Effector memory CD8-positive, alpha-beta T cell (primary cell): Measurements from ENCODE around the gene POLN.
A peak's percentile ranks its signal among the peaks of the same experiment; 100 is the strongest.

Experiments
- ATAC-seq: fragments of 150-1000 bp; cut with Tn5 transposase; replicated peaks from 2 replicates; pipeline ENCODE4 v1.10.0; 2021; ENCODE audit warnings: mild to moderate bottlenecking, moderate library complexity
- DNase-seq, 3 experiments: peaks; one replicate each; pipeline ENCODE4 v3.0.0; 2021
- H3K27ac Mint-ChIP-seq, 2 donors: one replicate each; pipeline ENCODE4 v1.8.0; 2022; ENCODE audit warnings: mild to moderate bottlenecking in 2 of 2, mixed read lengths in 2 of 2, moderate library complexity in 2 of 2
- H3K27me3 Mint-ChIP-seq, 2 donors: one replicate each; pipeline ENCODE4 v1.8.0; 2022; ENCODE audit warnings: mixed read lengths in 2 of 2
- H3K36me3 Mint-ChIP-seq: one replicate; pipeline ENCODE4 v1.8.0; 2022; ENCODE audit warnings: mild to moderate bottlenecking, moderate library complexity, mixed read lengths; ENCODE audit not compliant: insufficient read depth
- H3K4me1 Mint-ChIP-seq, 2 donors: one replicate each; pipeline ENCODE4 v1.8.0; 2022; ENCODE audit warnings: low read depth in 2 of 2, mixed read lengths in 2 of 2
- H3K4me3 Mint-ChIP-seq, 2 donors: one replicate each; pipeline ENCODE4 v1.8.0; 2022; ENCODE audit warnings: mild to moderate bottlenecking in 2 of 2, mixed read lengths in 2 of 2, moderate library complexity in 2 of 2
- H3K9me3 Mint-ChIP-seq, 2 donors: one replicate each; pipeline ENCODE4 v1.8.0; 2022; ENCODE audit warnings: mixed read lengths in 2 of 2

Gene POLN

DNA sequence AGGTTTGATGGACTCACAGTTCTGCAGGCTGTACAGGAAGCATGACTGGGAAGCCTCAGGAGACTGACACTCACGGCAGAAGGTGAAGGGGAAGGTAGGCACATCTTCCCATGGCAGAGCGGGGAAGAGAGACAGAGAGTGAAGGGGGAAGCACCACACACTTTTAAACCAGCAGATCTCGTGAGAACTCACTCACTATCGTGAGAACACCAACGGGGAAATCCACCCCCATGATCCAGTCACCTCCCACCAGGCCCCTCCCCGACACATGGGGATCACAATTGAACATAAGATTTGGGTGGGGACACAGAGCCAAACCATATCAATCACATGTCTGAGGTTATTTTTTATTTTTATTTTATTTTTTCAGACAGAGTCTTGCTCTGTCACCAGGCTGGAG, 187.7 kb downstream of the POLN start:
- H3K27ac Mint-ChIP-seq: no peak overlapping the region
- no peaks in the 10 kb centered on the region for H3K4me1 Mint-ChIP-seq
- no peaks in the 10 kb centered on the region for H3K36me3 Mint-ChIP-seq
- H3K27me3 Mint-ChIP-seq: peaks cover 48 to 58% of the 10 kb centered on the region in 2 donors
- ATAC-seq: no peak
- no peak for DNase-seq
- H3K9me3 Mint-ChIP-seq: no peaks in the 10 kb centered on the region
- H3K4me3 Mint-ChIP-seq: no peak overlapping the region

DNA sequence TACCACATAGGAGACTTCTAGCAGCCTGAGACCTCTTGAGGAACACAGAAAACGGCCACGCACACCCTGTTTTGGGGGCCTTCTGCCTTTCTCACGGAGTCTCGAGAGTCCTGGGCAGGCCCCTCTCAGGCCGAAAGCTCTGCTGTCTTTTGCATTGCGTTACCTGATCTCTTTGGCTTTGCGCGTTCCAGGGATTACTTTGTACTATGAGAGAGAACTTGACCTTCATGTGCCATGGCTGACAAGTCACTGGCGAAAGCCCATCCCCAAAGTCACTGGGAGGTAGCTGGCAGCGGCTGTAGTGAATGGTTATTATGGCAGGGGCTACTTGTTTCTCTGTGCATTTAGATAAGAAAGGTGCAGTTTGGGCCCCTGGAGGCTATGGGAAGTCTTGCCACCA, 190.8 kb downstream of the POLN start:
- no peaks in the 10 kb centered on the region for H3K36me3 Mint-ChIP-seq
- H3K4me3 Mint-ChIP-seq: no peak overlapping the region
- H3K27me3 Mint-ChIP-seq: peaks cover 35 to 60% of the 10 kb centered on the region in 2 donors
- DNase-seq (no peak), ATAC-seq (no peak)
- H3K4me1 Mint-ChIP-seq: no peaks in the 10 kb centered on the region
- H3K9me3 Mint-ChIP-seq: no peaks in the 10 kb centered on the region
- no peak overlapping the region for H3K27ac Mint-ChIP-seq

DNA sequence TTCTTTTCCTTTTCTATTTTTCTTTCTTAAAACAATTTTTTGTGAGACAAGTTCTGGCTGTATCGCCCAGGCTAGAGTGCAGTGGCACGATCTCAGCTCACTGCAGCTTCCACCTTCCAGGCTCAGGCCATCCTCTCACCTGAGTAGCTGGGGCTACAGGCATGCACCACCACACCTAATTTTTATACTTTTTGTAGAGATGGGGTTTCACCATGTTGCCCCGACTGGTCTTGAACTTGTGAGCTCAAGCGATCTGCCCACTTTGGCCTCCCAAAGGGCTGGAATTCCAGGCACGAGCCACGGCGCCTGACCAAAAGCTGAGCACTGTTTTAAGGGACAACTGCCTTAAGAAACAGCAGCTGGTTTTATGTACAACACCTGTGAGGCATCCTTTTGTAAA, 192.1 kb downstream of the POLN start:
- no peaks in the 10 kb centered on the region for H3K36me3 Mint-ChIP-seq
- H3K4me1 Mint-ChIP-seq: peaks cover 0 to 5% of the 10 kb centered on the region in 2 donors
- no peaks in the 10 kb centered on the region for H3K9me3 Mint-ChIP-seq
- ATAC-seq: no peak
- H3K27ac Mint-ChIP-seq: no peak overlapping the region
- peaks cover 31 to 68% of the 10 kb centered on the region in 2 donors for H3K27me3 Mint-ChIP-seq
- H3K4me3 Mint-ChIP-seq: no peak overlapping the region
- DNase-seq: no peak

DNA sequence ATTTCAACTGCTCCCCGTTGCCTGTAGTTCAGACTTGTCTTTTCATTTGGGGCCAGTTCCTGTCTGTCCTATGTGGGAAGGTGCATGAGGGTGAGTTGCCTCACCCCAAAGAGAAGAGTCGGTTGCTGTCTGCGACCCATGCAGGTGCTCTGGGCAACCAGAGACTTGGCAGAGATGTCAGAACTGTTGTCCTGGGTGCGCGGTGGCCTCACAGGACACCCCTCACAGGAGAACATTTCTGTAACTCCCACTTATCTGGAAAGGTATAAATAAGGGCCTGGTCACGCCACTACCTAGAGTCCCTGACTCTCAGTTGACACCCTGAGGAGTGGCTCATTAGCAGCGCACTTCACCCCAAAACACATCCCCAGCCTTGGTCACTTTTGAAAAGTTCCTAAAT, 192.5 kb downstream of the POLN start:
- Mint-ChIP-seq H3K9me3 (no peaks in the 10 kb centered on the region), H3K4me3 (no peak overlapping the region), H3K27me3 (peaks cover 30 to 66% of the 10 kb centered on the region in 2 donors), H3K27ac (no peak overlapping the region), H3K36me3 (no peaks in the 10 kb centered on the region), H3K4me1 (peaks cover 0 to 5% of the 10 kb centered on the region in 2 donors)
- DNase-seq (no peak), ATAC-seq (no peak)

DNA sequence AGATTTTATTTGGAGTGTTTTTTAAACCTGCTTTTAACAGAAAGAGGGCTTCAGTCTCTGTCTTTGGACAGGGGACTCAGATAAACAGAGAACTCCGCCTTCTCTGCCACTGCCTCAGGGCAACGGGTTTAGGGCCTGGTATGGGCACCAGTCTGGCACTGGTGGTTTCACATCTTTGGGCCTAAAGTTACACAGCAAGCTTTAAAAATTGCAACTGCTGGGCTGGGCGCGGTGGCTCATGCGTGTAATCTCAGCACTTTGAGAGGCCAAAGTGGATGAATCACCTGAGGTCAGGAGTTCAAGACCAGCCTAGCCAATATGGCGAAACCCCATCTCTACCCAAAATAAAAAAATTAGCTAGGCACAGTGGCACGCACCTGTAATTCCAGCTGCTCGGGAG, 193.1 kb downstream of the POLN start:
- Mint-ChIP-seq H3K36me3 (no peaks in the 10 kb centered on the region), H3K27ac (no peak overlapping the region), H3K27me3 (peaks cover 25 to 60% of the 10 kb centered on the region in 2 donors), H3K4me3 (no peak overlapping the region), H3K9me3 (no peaks in the 10 kb centered on the region), H3K4me1 (peaks cover 0 to 5% of the 10 kb centered on the region in 2 donors)
- DNase-seq (no peak), ATAC-seq (no peak)

DNA sequence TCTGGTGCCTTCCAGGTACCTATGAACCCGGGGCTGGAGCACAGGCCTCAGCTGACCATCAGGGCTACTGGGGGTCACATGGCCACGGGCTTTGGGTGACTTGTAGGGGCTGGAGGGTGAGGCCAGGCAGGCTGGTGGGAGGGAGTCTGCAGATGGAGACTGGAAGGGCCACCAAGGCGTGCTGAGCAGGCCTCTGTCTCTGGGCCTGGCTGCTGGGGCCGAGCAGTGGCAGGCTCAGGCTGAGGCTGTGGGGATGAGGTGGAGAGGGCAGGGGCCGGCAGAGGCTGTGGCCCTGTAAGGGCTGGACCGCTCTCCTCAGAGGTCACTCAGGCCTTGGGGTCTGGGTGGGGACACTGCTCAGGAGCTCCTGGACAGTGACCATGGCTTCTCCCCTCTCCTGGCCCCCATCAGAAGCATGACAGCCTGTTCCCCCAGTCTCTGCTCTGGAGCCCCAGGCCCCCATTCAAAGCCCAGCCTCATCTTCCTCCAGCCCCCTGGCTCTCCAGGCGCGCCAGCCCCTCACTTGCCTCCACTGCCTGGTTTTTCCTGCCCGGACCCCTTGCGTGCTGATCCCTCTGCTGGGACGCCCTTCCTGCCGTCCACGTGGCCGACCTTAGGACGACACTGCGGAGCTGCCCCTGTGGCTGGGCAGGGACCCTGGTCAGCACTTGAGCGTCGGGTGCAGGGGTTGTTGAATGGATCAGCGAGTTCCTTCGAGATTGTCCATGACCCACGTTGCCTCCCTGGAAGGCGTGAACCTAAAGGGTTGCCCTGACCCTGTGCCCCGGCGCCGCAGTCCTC, 193.9 kb downstream of the POLN start:
- Mint-ChIP-seq H3K9me3 (no peaks in the 10 kb centered on the region), H3K4me3 (no peak overlapping the region), H3K27ac (no peak overlapping the region), H3K4me1 (peaks cover 0 to 5% of the 10 kb centered on the region in 2 donors), H3K36me3 (peaks cover under 1% of the 10 kb centered on the region), H3K27me3 (peaks cover 24 to 58% of the 10 kb centered on the region in 2 donors)
- ATAC-seq (no peak), DNase-seq (no peak)

DNA sequence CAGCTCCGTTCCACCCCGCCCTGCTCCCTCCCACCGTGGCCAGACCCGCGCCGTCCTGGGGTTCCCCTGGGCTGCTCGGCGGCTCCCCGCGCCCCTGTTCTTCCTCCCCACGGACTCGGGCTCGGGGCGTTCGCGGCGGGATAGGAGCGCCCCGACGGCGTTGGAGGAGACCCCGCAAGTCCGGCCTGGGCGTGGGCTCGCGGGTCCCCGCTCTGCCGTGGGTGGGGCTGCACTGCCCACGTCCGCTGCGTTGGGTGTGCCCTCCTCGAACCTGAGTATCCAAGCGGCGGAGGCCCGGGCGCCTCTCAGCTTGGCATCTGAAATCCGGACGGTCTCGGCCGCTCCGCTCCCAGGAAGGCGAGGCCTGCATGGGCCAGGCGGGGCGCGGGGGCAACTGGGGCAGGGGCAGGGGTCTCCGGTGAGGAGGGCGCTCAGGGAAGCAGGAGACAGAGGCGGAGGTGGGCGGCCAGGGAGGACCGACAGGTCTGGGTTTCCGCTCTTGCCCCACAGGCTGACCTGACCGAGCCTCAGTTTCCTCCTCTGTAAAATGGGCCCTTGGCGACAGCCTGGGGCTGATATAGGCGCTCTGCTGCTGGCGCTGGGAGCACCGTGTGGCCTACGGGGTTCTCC, 194.8 kb downstream of the POLN start:
- Mint-ChIP-seq H3K36me3 (peaks cover 2% of the 10 kb centered on the region), H3K27me3 (peaks cover 24 to 50% of the 10 kb centered on the region in 2 donors), H3K4me1 (peaks cover 0 to 5% of the 10 kb centered on the region in 2 donors), H3K4me3 (no peak overlapping the region), H3K27ac (no peak overlapping the region), H3K9me3 (no peaks in the 10 kb centered on the region)
- DNase-seq: no peak
- no peak for ATAC-seq

DNA sequence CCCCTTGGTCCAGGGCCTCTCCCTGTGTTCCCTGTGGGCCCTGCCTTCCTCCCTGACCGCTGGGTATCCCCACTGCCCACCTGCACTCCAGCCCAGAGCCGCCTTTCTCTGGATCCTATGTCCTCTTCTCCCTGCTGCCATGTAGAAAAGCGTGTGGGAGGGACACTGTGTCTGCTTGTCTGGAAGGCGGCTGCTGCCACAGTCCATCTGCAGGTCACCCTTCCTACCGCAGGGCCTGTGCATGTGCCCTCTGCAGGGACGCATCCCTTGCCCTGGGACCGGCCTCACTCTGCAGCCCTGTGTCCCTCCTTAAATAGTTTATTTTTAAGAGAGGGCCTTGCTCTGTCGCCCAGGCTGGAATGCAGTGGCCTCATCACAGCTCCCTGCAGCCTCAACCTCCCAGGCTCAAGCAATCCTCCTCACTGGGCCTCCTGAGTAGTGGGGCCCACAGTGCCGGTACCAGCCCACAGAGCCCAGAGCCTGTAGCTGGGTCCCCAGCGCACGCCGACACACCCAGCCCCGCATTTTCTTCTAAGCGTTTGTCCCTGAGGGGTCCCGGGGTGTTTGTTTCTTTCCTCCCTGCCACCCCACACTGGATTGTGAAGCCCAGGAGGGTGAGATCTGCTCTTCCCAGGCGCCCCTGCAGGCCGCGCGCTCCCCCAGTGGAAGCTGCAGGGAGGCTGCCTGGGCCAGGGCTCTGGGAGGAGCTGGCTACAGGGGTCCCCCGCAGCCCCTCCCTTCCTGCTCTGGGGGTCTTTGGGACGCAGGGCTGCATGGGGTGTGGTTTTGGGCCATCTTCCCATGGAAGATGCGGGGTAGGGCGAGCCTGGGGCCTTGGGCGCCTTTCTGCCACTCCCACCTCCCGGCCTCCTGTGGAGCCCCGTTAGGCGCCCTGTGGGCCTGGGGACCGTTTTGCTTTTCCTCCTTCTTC, 195.6 kb downstream of the POLN start:
- Mint-ChIP-seq H3K27ac (no peak overlapping the region), H3K9me3 (no peaks in the 10 kb centered on the region), H3K27me3 (peaks cover 19 to 42% of the 10 kb centered on the region in 2 donors), H3K4me3 (no peak overlapping the region), H3K4me1 (peaks cover 0 to 7% of the 10 kb centered on the region in 2 donors), H3K36me3 (peaks cover 2% of the 10 kb centered on the region)
- no peak for ATAC-seq
- DNase-seq: no peak

DNA sequence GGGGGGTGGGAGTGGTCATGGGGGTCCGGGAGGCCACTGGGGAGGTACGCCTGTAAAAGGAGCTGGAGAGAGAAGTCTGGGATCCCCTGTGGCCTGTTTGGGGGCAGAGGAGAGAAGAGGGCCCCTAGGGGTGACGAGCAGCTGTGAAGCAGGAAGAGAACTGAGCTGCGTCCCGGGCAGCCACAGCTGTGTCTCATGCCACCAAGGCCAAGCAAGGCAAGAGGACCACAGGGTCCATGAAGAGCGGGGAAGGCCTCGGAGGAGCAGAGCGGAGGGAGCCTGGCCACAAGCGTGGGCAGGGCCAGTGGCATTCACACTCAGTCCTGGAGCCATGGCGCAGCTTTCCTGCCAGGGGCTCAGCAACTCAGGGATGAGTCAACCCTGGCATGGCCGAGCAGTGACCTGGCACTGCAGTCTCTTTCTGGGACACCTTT, 196.4 kb downstream of the POLN start:
- H3K27me3 Mint-ChIP-seq: peaks cover 11 to 34% of the 10 kb centered on the region in 2 donors
- H3K36me3 Mint-ChIP-seq: peaks cover 2% of the 10 kb centered on the region
- DNase-seq (no peak), ATAC-seq (no peak)
- H3K4me1 Mint-ChIP-seq: peaks cover 0 to 7% of the 10 kb centered on the region in 2 donors
- H3K9me3 Mint-ChIP-seq: no peaks in the 10 kb centered on the region
- no peak overlapping the region for H3K27ac Mint-ChIP-seq
- no peak overlapping the region for H3K4me3 Mint-ChIP-seq

DNA sequence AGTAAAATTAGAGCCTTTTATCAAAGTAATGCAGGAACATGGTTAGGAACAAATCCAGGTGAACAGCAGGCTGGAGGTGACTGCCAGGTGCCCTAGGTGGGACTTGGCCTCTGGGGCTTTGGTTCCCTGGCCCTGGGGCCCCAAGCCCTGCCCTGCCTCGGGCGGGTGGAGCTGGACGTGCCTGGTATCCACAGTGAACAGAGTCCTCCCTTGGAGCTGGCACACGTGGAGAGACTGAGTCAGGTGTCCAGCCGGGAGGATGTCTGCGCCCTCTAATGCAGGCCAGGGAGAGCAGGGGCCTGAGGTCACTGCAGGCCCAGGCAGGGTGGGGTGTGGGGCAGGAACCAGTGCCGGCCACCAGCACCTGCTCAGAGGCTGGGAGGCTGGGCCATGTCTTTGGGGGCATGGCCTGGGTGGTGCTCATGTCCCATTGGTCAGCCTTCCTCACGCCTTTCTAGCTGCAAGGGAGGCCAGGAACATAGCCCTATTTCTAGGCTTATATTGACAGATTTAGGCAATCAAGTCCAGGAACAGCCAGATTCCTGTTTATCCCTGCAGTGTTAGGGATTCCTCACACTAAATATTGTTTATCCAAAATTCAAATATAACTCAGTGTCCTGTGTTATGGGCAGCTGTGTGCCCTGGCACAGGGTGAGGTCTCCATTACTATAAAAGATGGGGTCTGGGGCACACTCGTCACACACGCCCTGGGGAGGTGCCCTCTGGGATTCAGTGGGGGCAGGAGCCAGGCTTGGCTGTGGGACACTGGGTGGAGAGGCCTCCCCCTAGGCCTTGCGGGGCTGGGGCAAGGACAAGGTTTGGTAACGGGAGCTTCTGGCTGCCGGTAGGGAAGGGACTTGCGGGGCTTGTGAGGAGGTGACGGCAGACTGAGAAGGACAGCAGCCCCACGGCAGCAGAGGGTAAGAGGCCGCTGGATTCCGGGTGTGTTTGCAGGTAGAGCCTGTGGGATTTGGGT, 197.1 kb downstream of the POLN start:
- peaks cover 10 to 34% of the 10 kb centered on the region in 2 donors for H3K27me3 Mint-ChIP-seq
- H3K27ac Mint-ChIP-seq: peak overlapping the region in 1 of 2 donors; percentile 38
- peaks cover 0 to 9% of the 10 kb centered on the region in 2 donors for H3K4me1 Mint-ChIP-seq
- DNase-seq: no peak
- no peaks in the 10 kb centered on the region for H3K9me3 Mint-ChIP-seq
- no peak overlapping the region for H3K4me3 Mint-ChIP-seq
- H3K36me3 Mint-ChIP-seq: peaks cover 2% of the 10 kb centered on the region
- ATAC-seq: no peak

DNA sequence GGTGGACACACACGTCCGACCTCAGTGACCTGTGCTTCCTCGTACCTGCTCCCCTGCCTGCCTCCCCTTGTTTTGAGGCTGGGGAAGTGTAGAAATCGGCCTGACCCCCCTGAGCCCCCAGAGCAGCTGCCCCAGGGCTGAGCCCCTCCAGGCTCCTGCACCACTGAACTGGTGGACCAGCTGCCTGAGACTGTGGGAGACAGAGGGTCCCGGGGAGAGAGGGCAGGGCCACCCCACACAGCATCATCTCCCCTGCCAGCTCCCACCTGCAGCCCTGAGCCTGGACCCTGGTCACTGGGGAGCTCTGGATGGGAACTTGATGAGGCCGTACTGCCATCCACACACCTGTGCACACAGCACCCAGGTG, 197.8 kb downstream of the POLN start:
- DNase-seq (no peak), ATAC-seq (no peak)
- Mint-ChIP-seq H3K4me1 (peaks cover 0 to 9% of the 10 kb centered on the region in 2 donors), H3K4me3 (peak overlapping the region in 1 of 2 donors; percentile 21), H3K9me3 (no peaks in the 10 kb centered on the region), H3K27me3 (peaks cover 18 to 39% of the 10 kb centered on the region in 2 donors), H3K27ac (peak overlapping the region; percentile 20 to 49), H3K36me3 (peaks cover 2% of the 10 kb centered on the region)

DNA sequence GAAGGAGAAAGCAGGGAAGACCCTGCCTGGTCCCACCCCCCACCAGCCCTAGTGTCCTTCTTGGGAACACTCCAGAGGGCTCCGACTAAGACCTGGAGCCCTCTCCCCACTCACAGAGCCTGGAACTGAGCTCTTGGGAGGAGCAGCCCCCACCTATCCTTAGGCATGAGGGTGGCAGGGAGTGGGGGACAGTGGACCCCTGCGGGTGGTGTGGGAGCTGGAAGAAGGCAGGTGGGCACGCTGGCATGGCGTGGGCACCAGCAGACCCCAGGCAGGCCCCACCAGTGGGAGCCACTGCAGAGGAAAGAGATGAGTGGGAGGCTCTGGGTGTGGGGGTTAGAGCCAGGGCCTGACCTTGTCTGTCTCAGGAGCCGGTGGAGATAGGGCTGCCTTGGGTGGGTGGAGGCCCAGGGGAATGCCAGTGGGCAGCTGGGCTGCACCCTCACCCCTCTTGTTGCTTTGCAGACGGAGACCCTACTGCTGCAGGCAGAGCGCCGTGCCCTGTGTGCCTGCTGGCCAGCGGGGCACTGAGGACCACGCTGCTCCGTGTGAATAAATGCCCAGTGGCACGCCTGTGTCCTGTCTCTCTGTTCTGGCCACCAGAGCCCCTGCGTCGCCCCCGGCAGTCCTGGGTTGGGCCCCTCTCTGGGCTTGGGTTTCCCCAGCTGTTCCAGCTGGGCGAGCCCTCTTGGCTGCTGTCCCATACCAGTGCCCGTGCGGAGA, 198.4 kb downstream of the POLN start:
- H3K9me3 Mint-ChIP-seq: no peaks in the 10 kb centered on the region
- peaks cover 2% of the 10 kb centered on the region for H3K36me3 Mint-ChIP-seq
- no peak for ATAC-seq
- DNase-seq: no peak
- H3K4me1 Mint-ChIP-seq: peaks cover 0 to 9% of the 10 kb centered on the region in 2 donors
- H3K27ac Mint-ChIP-seq: peak overlapping the region; percentile 20 to 49
- H3K27me3 Mint-ChIP-seq: peaks cover 23 to 40% of the 10 kb centered on the region in 2 donors
- H3K4me3 Mint-ChIP-seq: peak overlapping the region in 1 of 2 donors; percentile 82
